Tongue (tissue), 2 donors: ENCODE data around the gene ME2. TPM values are rescaled to one million over a fixed set of nuclear protein-coding genes. Genes with fewer than 3 reads are reported as not detected.
A peak's percentile ranks its signal among the peaks of the same experiment; 100 is the strongest.
"Not testable (repeated sequence)": the region's sequence is repeated elsewhere in the genome, so short reads cannot be mapped to it uniquely, and the experiment has no call there.

Source experiments
- DNase-seq: peaks from one replicate; pipeline ENCODE4 v3.0.0-alpha.2; 2015
- total RNA-seq: library from RNA; depleted of rRNA; stranded (reverse); fragments of >200 nt; gene quantifications from one replicate; pipeline ENCODE4 v1.2.3, GENCODE V29; 2014

Gene ME2
- total RNA-seq, 1 donor from 2014 or later = 40.2 TPM

GRCh38 chr18:50861617-50862016 lies 17.3 kb upstream of the ME2 start:
- DNase-seq = no peak

- DNase-seq = no peak
These were observed 16.5 kb upstream of the ME2 start for GRCh38 chr18:50862401-50862800.

GRCh38 chr18:50863840-50864375 lies 15.0 kb upstream of the ME2 start:
- DNase-seq = no peak

GRCh38 chr18:50866765-50867164 lies 12.2 kb upstream of the ME2 start:
- DNase-seq = no peak

- no peak for DNase-seq
These were observed 9.8 kb upstream of the ME2 start for GRCh38 chr18:50869150-50869549.

- DNase-seq = peak; percentile 38
These were observed 8.6 kb upstream of the ME2 start for GRCh38 chr18:50870138-50870845.

GRCh38 chr18:50871846-50872245 lies 7.1 kb upstream of the ME2 start:
- DNase-seq = no peak

GRCh38 chr18:50875966-50876536 lies 2.9 kb upstream of the ME2 start:
- no peak for DNase-seq

- peak; percentile 8 for DNase-seq
These were observed 1.2 kb upstream of the ME2 start for GRCh38 chr18:50877545-50878265.

GRCh38 chr18:50879302-50880118 lies 592 bp downstream of the ME2 start:
- DNase-seq = peak; percentile 67

- no peak for DNase-seq
These were observed 1.2 kb downstream of the ME2 start for GRCh38 chr18:50880119-50880465.

GRCh38 chr18:50880944-50881343 lies 2.0 kb downstream of the ME2 start:
- DNase-seq = not testable (repeated sequence)

GRCh38 chr18:50886929-50887328 lies 8.0 kb downstream of the ME2 start:
- DNase-seq = no peak

GRCh38 chr18:50895350-50896045 lies 16.6 kb downstream of the ME2 start:
- DNase-seq = no peak

- DNase-seq = no peak
These were observed 17.2 kb downstream of the ME2 start for GRCh38 chr18:50896093-50896492.

GRCh38 chr18:50898919-50899318 lies 20.0 kb downstream of the ME2 start:
- DNase-seq = no peak

GRCh38 chr18:50902797-50903196 lies 23.9 kb downstream of the ME2 start:
- DNase-seq = no peak

GRCh38 chr18:50906843-50907242 lies 27.9 kb downstream of the ME2 start:
- DNase-seq = no peak

- DNase-seq = no peak
These were observed 30.3 kb downstream of the ME2 start for GRCh38 chr18:50909261-50909660.

GRCh38 chr18:50911006-50911405 lies 32.1 kb downstream of the ME2 start:
- no peak for DNase-seq

- DNase-seq = no peak
These were observed 38.1 kb downstream of the ME2 start for GRCh38 chr18:50917021-50917420.

- no peak for DNase-seq
These were observed 39.2 kb downstream of the ME2 start for GRCh38 chr18:50918153-50918552.
